HG02623 (cell line): Measurements from ENCODE around the gene SOX8.
"Not testable (repeated sequence)": the region's sequence is repeated elsewhere in the genome, so short reads cannot be mapped to it uniquely, and the experiment has no call there.

ENCODE experiments used
- ATAC-seq: cut with Tn5 transposase; IDR thresholded peaks from one replicate; pipeline ENCODE4 v1.9.1; 2021; ENCODE audit warnings: moderate library complexity; ENCODE audit not compliant: unreplicated experiment

The SOX8 gene

DNA sequence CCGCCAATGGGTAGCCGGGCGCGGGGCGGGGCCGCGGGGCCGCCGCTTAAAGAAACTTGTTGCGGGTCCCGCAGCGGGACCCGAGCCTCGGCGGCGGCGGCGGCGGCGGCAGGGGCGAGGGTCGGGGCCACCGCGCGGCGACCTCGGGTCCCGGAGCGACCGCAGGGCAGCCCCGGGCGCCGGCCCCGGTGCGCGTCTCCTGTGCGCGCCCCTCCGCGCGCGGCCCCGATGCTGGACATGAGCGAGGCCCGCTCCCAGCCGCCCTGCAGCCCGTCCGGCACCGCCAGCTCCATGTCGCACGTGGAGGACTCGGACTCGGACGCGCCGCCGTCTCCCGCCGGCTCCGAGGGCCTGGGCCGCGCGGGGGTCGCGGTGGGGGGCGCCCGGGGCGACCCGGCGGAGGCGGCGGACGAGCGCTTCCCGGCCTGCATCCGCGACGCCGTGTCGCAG, at the start of gene SOX8:
SOX8 (plus strand) TSS at position 76 of the 450 bp plus-strand sequence; CDS start at position 229, 153 bp downstream.
- no peak for ATAC-seq

DNA sequence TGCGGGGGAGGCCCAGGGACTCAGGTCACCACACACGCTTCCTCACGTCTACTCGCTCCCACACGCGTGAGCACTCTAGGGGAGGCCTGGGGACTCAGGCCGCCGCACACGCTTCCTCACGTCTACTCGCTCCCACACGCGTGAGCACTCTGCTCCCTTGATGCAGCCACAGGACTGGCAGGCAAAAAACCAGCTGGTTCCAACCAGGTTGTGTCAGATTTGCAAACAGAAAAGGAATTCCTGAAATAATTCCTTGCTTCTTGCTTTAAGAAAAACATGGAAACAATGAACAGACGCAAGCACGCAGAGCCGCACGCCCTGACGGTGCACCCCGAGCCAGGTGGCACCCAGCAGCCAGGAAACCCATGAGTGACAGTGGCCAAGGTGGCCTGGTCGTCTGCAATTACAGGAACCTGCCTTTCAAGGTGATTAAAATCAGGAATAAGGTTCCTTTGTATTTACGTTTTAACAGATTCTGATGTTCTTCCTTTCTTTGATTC, 48.7 kb upstream of the SOX8 start:
- no peak for ATAC-seq

GRCh38 chr16:933581-933980, 48.0 kb upstream of the SOX8 start:
- no peak for ATAC-seq

DNA sequence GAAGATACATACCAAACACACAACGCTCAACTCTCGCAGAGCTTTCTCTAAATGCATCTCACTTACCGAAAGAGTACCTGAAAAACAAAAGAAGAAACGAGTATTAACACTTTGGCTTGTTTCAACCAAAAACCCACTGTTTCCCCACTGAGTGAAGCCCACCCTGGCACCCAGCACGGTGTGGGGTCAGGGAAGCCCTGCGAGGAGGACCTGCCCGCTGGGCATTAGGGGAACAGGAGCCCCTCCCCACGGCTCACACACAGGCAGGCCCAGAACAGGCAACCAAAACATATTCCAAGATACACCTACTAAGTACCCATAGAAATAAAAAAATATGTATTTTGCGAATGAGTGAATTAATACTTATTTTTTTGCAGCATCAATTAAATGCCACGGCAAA, 47.4 kb upstream of the SOX8 start:
- ATAC-seq, result no peak

GRCh38 chr16:935684-936083, 45.9 kb upstream of the SOX8 start:
- no peak for ATAC-seq

- no peak for ATAC-seq
These were observed 44.3 kb upstream of the SOX8 start for GRCh38 chr16:937311-937710.

- ATAC-seq, result no peak
These were observed 43.8 kb upstream of the SOX8 start for GRCh38 chr16:937723-938122.

- no peak for ATAC-seq
These were observed 43.4 kb upstream of the SOX8 start for GRCh38 chr16:938136-938535.

DNA sequence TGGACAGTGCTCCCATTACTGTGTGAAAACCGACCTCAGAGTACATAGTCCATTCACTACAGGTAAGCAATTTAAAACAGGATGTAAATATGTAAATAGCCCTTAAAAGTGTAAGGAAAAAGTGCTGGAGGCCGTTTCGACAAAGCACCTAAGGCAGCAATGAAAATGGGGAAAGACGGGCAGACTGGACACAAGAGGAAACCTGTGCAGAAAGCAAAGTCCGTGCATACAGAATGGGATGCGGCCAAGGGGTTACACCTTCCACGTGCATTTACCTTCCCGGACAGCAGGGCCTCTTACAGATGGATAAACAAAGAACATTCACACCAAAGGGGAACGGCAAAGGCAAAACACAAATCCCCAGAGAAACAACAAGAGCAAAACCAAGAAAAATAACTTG, 42.8 kb upstream of the SOX8 start:
- no peak for ATAC-seq

- no peak for ATAC-seq
These were observed 42.3 kb upstream of the SOX8 start for GRCh38 chr16:939311-939710.

DNA sequence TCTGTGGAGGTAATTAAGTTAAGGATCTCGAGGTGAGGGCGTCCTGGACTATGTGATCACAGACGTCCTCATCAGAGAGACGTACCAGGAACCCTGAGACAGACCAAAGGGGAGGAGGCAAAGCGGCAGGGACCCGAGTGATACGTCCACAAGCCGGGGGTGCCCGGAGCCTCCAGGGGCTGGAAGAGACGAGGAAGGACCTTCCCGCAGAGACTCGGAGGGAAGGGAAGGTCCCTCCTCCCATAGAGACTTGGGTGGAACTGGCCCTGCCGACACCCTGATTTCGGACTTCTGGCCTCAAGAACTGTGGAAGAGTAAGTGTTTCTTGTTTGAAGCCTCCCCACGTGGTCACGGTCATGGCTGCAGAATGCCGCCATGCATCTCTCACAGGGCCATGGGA, 41.6 kb upstream of the SOX8 start:
- no peak for ATAC-seq

GRCh38 chr16:942436-943060, 39.0 kb upstream of the SOX8 start:
- no peak for ATAC-seq

DNA sequence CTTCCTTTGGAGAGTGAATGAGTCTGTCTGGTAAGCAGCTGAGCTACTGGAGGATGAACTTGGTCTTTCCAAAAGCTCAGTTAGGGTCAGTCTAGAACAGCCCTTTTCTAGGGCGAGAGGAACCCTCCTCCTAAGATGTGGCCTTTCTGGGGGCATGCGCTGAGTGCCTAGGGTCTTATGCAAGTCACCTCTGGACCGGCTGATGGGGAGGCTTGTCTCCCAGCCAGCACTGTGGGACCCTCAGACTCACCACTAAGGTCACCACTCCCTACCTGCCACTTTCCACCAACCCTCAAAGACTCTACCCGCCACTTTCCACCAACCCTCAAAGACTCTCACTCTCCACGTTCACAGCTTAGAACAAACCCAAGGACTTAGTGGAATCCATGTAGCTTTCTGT, 37.6 kb upstream of the SOX8 start:
- no peak for ATAC-seq

GRCh38 chr16:945271-946047, 36.1 kb upstream of the SOX8 start:
- no peak for ATAC-seq

DNA sequence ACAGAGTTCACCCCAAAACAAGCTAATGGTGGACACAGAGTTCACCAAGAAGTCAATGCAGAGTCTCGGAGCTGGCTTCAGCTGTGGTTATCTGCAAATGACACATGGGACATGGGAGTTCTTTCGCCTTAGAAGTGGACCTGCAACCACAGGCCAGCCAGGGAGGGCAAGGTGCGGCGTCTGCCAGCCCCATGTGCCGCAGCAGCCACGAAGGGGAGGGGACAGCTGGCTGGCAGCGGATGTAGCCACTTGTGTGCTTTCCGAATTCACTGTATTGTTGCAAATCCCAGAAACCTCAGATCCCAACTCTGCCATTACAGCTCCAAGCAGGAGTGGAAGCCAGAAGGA, 35.5 kb upstream of the SOX8 start:
- no peak for ATAC-seq

DNA sequence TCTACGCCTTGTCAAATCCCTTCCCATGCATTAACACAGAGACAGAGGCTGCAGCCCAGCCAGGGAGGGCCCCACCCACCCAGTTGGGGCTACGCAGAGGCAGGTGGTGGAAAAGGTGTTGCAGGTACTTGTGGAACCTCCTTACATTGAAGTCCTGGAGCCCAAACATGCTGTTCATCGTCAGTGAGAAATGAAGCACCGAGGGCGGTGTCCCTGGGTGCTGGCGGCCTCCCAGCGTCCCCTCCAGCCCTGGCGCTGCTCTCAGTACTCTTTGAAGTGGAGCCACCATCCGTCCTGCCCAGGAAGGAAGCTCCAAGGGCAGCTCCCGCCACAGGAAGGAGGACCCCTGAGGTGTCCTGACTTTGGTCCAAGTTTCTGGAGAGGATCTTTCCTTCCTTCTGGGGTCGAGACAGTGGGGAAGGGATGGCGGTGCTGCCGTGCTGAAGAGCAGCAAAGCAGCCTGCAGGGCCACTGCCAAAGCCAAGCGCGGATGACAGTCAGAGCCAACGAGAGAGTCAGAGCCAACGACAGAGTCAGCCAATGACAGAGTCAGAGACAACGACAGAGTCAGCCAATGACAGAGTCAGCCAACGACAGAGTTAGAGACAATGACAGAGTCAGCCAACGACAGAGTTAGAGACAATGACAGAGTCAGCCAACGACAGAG, 34.2 kb upstream of the SOX8 start:
- no peak for ATAC-seq

DNA sequence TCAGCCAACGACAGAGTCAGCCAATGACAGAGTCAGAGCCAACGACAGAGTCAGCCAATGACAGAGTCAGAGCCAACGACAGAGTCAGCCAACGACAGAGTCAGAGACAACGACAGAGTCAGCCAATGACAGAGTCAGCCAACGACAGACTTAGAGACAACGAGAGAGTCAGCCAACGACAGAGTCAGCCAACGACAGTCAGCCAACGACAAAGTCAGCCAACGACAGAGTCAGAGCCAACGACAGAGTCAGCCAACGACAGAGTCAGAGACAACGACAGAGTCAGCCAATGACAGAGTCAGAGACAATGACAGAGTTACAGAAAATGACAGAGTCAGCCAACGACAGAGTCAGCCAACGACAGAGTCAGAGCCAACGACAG, 33.7 kb upstream of the SOX8 start:
- ATAC-seq, result not testable (repeated sequence)

GRCh38 chr16:948767-949166, 32.8 kb upstream of the SOX8 start:
- ATAC-seq, result not testable (repeated sequence)

GRCh38 chr16:950733-951573, 30.6 kb upstream of the SOX8 start:
- not testable (repeated sequence) for ATAC-seq

- ATAC-seq, result no peak
These were observed 29.8 kb upstream of the SOX8 start for GRCh38 chr16:951660-952301.

DNA sequence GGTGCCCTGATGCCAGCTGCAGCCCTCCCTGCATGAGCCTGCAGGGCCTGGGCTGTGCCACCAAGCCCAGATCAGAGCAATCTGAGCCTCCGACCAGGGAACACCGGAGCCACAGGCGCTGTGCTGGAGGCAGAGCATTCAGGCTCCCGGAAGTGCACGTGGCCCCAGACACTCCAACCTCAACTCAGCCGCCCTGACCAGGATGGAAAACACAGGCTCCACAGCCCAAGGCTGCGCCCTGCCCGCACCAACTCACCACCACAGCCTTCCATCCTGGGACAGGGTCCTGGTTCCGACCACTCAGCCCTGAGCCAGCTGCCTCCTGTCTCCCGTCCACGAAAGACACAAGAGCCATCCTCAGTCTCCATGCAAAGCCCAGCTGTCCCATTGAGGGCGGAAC, 29.2 kb upstream of the SOX8 start:
- no peak for ATAC-seq
